ENCODE results near the gene HDAC9.

DNA sequence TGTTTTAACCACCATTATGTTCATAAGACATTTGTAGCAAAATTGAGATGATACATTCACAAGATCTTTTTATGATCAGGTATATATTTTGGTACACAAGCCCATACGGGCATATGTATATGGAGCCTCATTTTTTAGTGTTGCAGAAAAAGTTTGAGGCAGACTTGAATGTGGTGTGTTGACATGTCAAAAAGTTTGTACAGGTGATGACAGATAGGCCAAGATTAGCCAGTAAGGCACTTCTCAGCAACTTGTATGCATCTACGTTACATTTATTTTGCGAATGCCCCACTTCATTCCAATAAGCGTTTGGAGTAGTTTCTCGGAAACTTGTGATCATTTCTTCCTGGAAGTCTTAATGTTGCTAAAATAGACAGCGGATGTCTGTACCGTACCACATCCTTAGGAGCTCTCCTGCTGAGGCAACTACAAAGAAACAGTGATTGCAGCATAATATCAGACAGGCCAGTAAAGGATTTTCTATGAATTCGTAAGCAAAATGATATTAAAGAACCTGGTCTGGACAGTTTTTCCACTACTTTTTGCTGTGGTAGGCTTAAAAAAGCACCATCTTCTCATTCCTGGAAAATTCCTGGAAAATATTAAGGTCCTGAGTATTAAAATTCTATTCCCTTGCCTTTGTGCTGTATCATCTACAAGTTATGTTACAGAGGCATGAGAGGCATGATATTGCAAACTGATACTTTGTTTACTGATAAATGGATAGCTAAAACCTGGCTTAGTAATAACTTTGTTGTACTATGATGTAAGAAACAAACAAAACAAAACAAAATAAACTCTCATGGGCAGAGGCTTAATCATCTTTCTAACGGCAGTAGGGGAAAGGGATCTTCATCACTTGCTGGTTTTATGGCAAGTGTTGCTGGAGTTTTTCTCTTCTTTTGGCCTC, 153.6 kb downstream of the HDAC9 start:
- TF ChIP-seq, protein P1, sequence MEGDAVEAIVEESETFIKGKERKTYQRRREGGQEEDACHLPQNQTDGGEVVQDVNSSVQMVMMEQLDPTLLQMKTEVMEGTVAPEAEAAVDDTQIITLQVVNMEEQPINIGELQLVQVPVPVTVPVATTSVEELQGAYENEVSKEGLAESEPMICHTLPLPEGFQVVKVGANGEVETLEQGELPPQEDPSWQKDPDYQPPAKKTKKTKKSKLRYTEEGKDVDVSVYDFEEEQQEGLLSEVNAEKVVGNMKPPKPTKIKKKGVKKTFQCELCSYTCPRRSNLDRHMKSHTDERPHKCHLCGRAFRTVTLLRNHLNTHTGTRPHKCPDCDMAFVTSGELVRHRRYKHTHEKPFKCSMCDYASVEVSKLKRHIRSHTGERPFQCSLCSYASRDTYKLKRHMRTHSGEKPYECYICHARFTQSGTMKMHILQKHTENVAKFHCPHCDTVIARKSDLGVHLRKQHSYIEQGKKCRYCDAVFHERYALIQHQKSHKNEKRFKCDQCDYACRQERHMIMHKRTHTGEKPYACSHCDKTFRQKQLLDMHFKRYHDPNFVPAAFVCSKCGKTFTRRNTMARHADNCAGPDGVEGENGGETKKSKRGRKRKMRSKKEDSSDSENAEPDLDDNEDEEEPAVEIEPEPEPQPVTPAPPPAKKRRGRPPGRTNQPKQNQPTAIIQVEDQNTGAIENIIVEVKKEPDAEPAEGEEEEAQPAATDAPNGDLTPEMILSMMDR (IDR thresholded peaks at IDR 0.05; ENCODE audit: low read depth, low read length): no peak
- no peak for TF ChIP-seq EZH2phosphoT487 (IDR thresholded peaks at IDR 0.05; ENCODE audit: low read depth)

All from OCI-LY3 (cell line).